GM11168 (cell line): Measurements from ENCODE around the gene IGFL3.
"Not testable (repeated sequence)": the region's sequence is repeated elsewhere in the genome, so short reads cannot be mapped to it uniquely, and the experiment has no call there.

Source experiments
- in situ Hi-C: fragments of 300-500 bp; cut with MboI; formaldehyde crosslinking; loops from one replicate; pipeline ENCODE4 v1.12.0; 2022; ENCODE audit warnings: low sequenced_read_pairs; ENCODE audit not compliant: unreplicated experiment

The IGFL3 gene

DNA sequence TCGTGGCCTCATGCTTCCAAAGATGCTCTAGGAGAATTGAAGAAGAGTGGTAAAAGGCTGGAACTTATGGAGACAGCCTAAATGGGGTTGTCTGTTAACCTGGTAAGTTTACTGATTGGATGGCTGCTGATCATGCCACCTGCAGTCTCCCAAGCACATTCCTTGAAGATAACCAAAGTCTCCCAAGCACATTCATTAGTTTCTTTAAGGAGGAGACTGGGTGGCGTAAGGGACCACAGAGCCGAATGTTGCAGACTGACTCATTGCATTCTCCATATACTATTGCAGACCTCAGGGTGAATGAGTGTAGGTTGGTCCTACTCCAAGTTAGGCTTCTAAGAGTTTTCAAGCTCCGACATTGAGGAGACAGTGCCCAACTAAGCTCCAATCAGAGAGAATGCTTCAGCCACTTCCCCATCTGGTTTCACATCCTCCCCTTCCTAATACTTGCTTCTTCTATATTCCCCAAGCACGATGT lies at the start of gene IGFL3:
TSS of gene IGFL3 (minus strand) at position 51 of the 478 bp plus-strand sequence. CDS start at position 12, 39 bp downstream.
- in situ Hi-C loops, result no loop called here

- in situ Hi-C loops, result no loop called here
Measured at GRCh38 chr19:46173886-46174480, 49.5 kb upstream of the IGFL3 start.

GRCh38 chr19:46162731-46163130 lies 38.2 kb upstream of the IGFL3 start:
- in situ Hi-C loops, result no loop called here

GRCh38 chr19:46161642-46162257 lies 37.3 kb upstream of the IGFL3 start:
- in situ Hi-C loops, result not testable (repeated sequence)

DNA sequence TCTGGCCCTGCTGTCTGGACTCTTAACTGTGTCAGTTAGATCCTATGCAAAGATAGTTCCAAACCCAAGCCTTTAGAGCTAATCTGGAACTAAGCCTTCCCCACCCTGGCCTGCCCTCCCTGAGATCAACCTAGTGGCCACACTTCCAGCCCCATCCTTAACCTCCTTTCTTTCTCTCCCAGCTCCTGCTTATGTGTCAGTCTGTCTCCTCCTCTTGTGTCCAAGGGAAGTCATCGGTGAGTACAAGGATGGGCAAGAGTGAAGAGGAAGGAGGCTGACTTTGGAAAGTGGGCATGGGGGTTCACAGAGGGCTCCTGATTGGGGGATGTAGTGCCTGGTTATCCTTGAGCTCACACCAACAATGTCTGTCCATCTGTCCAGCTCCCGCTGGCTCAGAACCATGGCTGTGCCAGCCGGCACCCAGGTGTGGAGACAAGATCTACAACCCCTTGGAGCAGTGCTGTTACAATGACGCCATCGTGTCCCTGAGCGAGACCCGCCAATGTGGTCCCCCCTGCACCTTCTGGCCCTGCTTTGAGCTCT lies 35.8 kb upstream of the IGFL3 start:
- in situ Hi-C loops, result no loop called here

- in situ Hi-C loops, result no loop called here
Measured at GRCh38 chr19:46159418-46160232, 35.1 kb upstream of the IGFL3 start.

DNA sequence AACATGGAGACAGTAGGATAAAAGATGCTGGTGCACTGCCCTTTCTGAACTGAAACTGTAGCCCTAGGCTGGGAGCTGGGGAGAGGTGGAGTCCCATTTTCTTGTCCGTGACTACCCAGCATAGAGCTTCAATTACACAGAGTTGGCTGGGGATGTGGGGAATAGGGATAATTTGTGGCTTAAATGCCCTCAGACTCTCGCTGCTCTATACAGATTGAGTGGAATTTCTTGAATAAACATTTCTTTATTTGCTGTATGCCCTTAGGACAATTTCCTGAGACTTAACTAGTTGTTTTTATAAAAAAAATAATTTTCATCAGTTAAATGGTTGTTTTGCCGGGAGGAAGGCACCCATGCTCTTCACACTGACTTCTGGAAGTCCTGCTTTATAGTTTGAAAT lies 30.7 kb upstream of the IGFL3 start:
- in situ Hi-C loops, result no loop called here

- in situ Hi-C loops, result no loop called here
Measured at GRCh38 chr19:46150606-46151005, 26.1 kb upstream of the IGFL3 start.

- in situ Hi-C loops, result no loop called here
Measured at GRCh38 chr19:46147791-46148288, 23.4 kb upstream of the IGFL3 start, which contains the start of gene IGFL2. Gene IGFL2 (plus strand): TSS chr19:46148238. CDS start chr19:46148279, 41 bp downstream.

DNA sequence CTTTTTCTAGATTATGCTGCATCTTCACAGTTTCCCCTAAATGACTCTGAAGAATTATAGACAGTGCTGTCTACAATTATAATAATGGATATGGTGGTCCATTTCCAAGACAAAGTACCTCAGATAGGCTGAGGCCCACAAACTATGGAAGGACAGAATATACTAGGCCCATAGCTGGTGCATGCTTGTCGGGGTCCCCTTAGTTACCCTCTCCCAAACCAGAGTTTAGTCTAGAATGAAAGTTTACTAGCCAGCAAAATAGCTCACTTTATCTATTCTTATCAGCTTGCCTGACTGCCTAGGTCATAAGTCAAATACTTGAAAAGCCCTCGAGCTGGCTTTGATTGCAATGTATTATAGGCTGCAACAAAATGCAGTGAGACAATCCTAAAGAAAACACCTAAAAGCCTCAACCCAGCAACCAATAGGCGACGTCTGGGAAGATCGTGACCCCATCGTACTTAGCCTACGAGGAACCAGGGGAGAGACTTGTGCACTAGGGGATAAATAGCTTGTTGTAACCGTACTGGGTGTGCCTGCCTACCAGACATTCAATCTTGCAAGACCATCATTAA lies 22.8 kb upstream of the IGFL3 start:
- in situ Hi-C loops, result no loop called here

- in situ Hi-C loops, result no loop called here
Measured at GRCh38 chr19:46144756-46145155, 20.3 kb upstream of the IGFL3 start.

- in situ Hi-C loops, result no loop called here
Measured at GRCh38 chr19:46142294-46142693, 17.8 kb upstream of the IGFL3 start.

DNA sequence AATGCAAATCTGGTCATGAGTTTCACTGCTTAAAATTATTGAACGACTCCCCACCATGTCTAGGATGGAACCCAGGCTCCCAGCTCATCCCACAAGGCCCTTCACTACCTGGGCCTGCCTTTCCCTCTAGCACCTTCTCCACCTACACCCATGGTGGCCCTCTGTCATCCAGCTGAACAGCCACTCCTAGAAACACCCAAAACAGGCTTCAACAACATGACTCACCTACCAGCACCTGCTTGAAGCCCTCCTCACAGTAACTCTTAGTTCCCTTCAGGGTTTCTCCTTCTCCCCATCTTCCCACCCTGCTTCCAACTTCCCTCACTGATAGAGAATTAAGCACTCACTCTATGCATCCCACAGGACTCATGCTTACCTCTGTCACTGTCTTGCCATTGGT lies 16.9 kb upstream of the IGFL3 start:
- in situ Hi-C loops, result no loop called here

GRCh38 chr19:46137915-46138473 lies 13.5 kb upstream of the IGFL3 start:
- in situ Hi-C loops, result no loop called here

- in situ Hi-C loops, result no loop called here
Measured at GRCh38 chr19:46134527-46134926, 10.0 kb upstream of the IGFL3 start.

DNA sequence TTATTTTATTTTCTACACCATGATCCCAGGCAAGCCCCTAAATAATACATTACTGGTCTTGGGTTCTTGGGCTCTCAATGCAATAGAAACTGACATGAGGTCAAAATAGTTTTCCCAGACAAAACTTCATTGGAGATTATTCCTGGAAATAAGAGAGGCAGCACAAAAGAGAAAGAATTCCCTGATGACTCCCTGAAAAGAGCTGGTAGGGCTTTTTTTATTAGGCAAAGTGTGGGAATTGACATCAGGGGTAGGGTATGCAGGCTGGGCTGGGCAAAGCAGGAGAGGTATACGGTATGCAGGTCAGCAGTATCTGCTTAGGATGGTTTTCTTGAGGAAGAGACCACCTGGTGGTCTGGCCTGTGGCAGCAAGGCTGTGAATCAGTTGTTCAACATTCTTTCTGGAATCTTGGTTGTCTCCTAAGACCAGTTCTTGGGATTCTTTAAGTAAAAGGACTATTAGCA lies 9.3 kb upstream of the IGFL3 start:
- in situ Hi-C loops, result no loop called here

DNA sequence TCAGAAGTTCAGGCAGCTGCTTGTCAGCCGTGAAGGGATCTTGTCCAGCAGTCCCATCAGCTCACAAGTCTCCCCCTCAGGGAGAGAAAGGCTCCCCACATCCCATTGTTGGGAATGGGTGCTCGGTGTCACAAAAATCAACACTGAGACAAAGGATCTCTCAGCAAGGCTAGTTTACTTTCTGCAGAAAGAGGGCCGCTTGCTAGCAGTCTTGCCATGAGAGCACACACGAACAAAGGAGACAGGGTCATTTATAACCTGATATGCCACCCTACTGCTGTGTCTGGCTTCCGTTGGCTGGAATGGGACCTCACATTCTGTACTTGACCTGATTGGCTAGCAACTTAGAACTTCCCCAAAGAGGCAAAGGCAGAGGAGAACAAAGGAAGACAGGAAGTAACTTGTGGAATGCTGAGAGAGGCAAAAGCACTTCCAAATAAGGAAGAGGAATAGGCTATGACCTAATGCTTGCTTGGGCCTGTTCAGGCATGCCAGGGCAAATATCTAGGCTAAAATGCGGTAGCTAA lies 8.7 kb upstream of the IGFL3 start:
- in situ Hi-C loops, result no loop called here

DNA sequence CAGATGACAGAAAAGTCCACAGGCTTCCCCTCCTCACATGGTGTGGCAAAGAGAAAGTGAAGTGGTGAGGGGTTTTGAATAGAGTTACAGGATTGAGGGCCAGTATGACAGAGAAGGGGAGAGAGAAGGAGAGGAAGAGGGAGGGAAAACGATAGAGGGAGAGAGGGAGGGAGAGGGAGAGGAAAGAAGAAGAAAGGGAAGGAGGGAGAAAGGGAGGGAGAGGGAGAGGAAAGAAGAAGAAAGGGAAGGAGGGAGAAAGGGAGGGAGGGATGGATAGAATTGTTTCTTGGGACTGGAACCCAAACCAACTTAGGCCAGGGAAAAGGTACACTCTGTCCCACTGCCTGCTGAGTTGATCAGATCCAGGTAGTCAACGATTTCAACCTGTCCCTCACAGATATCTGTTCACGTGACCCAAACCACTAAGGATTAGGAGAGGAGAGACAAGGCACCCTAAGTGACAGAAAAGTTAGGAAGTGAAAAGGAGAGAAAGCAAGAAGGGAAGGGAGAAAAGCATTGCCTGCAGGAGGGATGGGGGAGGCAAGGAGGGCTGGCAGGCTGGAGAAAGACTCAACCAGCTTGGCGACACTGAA lies 8.1 kb upstream of the IGFL3 start:
- in situ Hi-C loops, result no loop called here

DNA sequence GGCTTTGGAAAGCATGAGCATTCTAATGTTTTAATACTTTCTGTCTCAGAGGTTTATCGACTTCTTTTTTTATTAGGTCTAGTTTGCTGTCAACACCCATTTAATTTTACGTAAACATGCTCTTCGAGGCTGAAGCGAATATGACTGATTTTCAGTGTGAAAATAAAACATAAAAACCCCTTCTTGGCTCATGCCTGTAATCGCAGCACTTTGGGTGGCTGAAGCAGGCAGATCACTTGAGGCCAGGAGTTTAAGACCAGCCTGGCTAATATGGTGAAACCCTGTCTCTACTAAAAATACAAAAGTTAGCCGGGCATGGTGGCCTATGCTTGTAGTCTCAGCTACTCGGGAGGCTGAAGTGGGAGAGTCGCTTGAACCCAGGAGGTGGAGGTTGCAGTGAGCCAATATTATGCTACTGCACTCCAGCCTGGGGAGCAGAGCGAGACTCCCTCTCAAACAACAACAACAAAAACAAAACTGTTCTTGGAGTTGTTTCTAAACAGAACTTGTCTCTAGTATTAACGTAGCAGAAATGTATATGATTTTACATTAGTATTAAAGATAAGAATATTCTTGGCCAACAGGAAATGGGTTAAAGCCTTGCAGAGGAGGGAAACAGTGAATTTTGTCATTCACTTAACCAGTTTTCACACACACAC lies 7.1 kb upstream of the IGFL3 start:
- in situ Hi-C loops, result no loop called here
